GM12878 (cell line): ENCODE data around the gene ICA1L. TPM values are rescaled to one million over a fixed set of nuclear protein-coding genes. Genes with fewer than 3 reads are reported as not detected.
A peak's percentile ranks its signal among the peaks of the same experiment; 100 is the strongest.

Source experiments
- BHLHE40 ChIP-seq, 2 experiments: fragments of 450-650 bp in 1 of 2; IDR thresholded peaks; 2 replicates each; pipeline ENCODE4 v1.6.1; 2011 to 2017; ENCODE audit warnings: low read depth in 2 of 2, borderline replicate concordance in 1 of 2, improper control_type of control experiment in 1 of 2, low read length in 1 of 2, mild to moderate bottlenecking in 1 of 2
- CBFB ChIP-seq: IDR thresholded peaks from 2 replicates; pipeline ENCODE4 v1.6.1; 2016; ENCODE audit warnings: antibody characterized with exemption, low read depth
- CBX3 ChIP-seq: fragments of 200-600 bp; sonication (generic); IDR thresholded peaks from 2 replicates; pipeline ENCODE4 v1.6.1; 2016; ENCODE audit warnings: low read depth, borderline replicate concordance
- CREM ChIP-seq: IDR thresholded peaks from 2 replicates; pipeline ENCODE4 v1.6.1; 2014; ENCODE audit warnings: antibody characterized with exemption, low read depth
- DPF2 ChIP-seq: fragments of 450-650 bp; IDR thresholded peaks from 2 replicates; pipeline ENCODE4 v1.6.1; 2017; ENCODE audit warnings: mild to moderate bottlenecking
- FOXM1 ChIP-seq: IDR thresholded peaks from 2 replicates; pipeline ENCODE4 v1.6.1; 2012; ENCODE audit warnings: low read depth, mild to moderate bottlenecking, inconsistent platforms, low read length, moderate library complexity
- IKZF2 ChIP-seq, 2 experiments: fragments of 450-650 bp; IDR thresholded peaks; 2 replicates each; pipeline ENCODE4 v1.6.1; 2017; ENCODE audit warnings: mild to moderate bottlenecking in 2 of 2, moderate library complexity in 2 of 2
- IRF4 ChIP-seq: IDR thresholded peaks from 2 replicates; pipeline ENCODE4 v1.6.1; 2011; ENCODE audit warnings: low read depth, low read length
- JUNB ChIP-seq: IDR thresholded peaks from 2 replicates; pipeline ENCODE4 v1.6.1; 2016; ENCODE audit warnings: antibody characterized with exemption, mild to moderate bottlenecking
- JUND ChIP-seq: IDR thresholded peaks from 2 replicates; pipeline ENCODE4 v1.6.1; 2012; ENCODE audit warnings: low read depth, mild to moderate bottlenecking, low read length, improper control_type of control experiment, moderate library complexity
- NFIC ChIP-seq: IDR thresholded peaks from 2 replicates; pipeline ENCODE4 v1.6.1; 2012; ENCODE audit warnings: low read depth, mild to moderate bottlenecking, inconsistent platforms, low read length, moderate library complexity
- NFXL1 ChIP-seq: fragments of 450-650 bp; IDR thresholded peaks from 2 replicates; pipeline ENCODE4 v1.6.1; 2017; ENCODE audit warnings: antibody characterized with exemption, mild to moderate bottlenecking, borderline replicate concordance
- POLR2A ChIP-seq: IDR thresholded peaks from 2 replicates; pipeline ENCODE4 v1.6.1; 2011; ENCODE audit warnings: low read depth, mild to moderate bottlenecking, low read length
- POLR2AphosphoS2 ChIP-seq: IDR thresholded peaks from 2 replicates; pipeline ENCODE4 v1.6.1; 2011; ENCODE audit warnings: low read depth, mild to moderate bottlenecking, low read length, improper control_type of control experiment, moderate library complexity
- POU2F2 ChIP-seq: IDR thresholded peaks from 3 replicates; pipeline ENCODE4 v1.6.1; 2011; ENCODE audit warnings: low read depth, mild to moderate bottlenecking, low read length, borderline replicate concordance
- PRDM15 ChIP-seq: fragments of 450-650 bp; formaldehyde crosslinking; IDR thresholded peaks from 2 replicates; pipeline ENCODE4 v1.4.0; 2020; ENCODE audit warnings: mild to moderate bottlenecking, moderate library complexity
- SRF ChIP-seq, 2 experiments: IDR thresholded peaks; 2 replicates each; pipeline ENCODE4 v1.6.1; 2011; ENCODE audit warnings: low read depth in 2 of 2, low read length in 2 of 2, mild to moderate bottlenecking in 1 of 2, moderate library complexity in 1 of 2
- TBL1XR1 ChIP-seq: IDR thresholded peaks from 2 replicates; pipeline ENCODE4 v1.6.1; 2012; ENCODE audit warnings: low read depth, low read length, improper control_type of control experiment
- YY1 ChIP-seq: IDR thresholded peaks from 2 replicates; pipeline ENCODE4 v1.6.1; 2011; ENCODE audit warnings: low read depth, mild to moderate bottlenecking, low read length
- ZBED1 ChIP-seq: IDR thresholded peaks from 2 replicates; pipeline ENCODE4 v1.6.1; 2016; ENCODE audit warnings: borderline replicate concordance
- ZNF207 ChIP-seq: fragments of 450-650 bp; IDR thresholded peaks from 2 replicates; pipeline ENCODE4 v1.6.1; 2014; ENCODE audit warnings: antibody characterized with exemption, mild to moderate bottlenecking, borderline replicate concordance
- polyA plus RNA-seq, 11 experiments: library from polyadenylated mRNA; depleted of rRNA in 4 of 11; unstranded in 6 of 11; stranded (reverse) in 5 of 11; fragments of >200 nt; fragmentation: Nextera tagmentation in 4 of 11; fragmentation: Illumina TruSeq in 1 of 11; extraction: Ambion mirVana in 4 of 11; extraction: Trizol in 1 of 11; gene quantifications; 1 replicate in 1 of 11; 2 replicates in 10 of 11; pipeline versions ENCODE4 v1.2.1 to v1.2.3, GENCODE V29; 2011 to 2016; ENCODE audit warnings: inconsistent platforms in 2 of 11, missing spikeins in 2 of 11, low read depth in 1 of 11
- total RNA-seq, 4 experiments: library from RNA; depleted of rRNA in 3 of 4; stranded (reverse); fragments of >200 nt in 3 of 4; fragmentation: Illumina TruSeq in 1 of 4; extraction: Trizol in 1 of 4; gene quantifications; 2 replicates each; pipeline versions ENCODE4 v1.2.1 to v1.2.3, GENCODE V29; 2013 to 2021
- TF ChIP-seq, protein P1 (sequence below): fragments of 450-650 bp; IDR thresholded peaks from 2 replicates; pipeline ENCODE4 v1.6.1; 2016; ENCODE audit warnings: mild to moderate bottlenecking, moderate library complexity, borderline replicate concordance
- TF ChIP-seq, protein P2 (sequence below): IDR thresholded peaks from 2 replicates; pipeline ENCODE4 v1.6.1; 2011; ENCODE audit warnings: borderline replicate concordance, low read depth, mild to moderate bottlenecking, moderate library complexity, mixed read lengths, low read length; ENCODE audit not compliant: insufficient read depth; ENCODE audit errors: extremely low read length

The ICA1L gene
- total and polyA plus RNA-seq, 10 of the 15 experiments (the other 5 are each of a cell fraction or from before 2014, with no cell fraction given): 0.85 to 7.4 (median 3.6) TPM

DNA sequence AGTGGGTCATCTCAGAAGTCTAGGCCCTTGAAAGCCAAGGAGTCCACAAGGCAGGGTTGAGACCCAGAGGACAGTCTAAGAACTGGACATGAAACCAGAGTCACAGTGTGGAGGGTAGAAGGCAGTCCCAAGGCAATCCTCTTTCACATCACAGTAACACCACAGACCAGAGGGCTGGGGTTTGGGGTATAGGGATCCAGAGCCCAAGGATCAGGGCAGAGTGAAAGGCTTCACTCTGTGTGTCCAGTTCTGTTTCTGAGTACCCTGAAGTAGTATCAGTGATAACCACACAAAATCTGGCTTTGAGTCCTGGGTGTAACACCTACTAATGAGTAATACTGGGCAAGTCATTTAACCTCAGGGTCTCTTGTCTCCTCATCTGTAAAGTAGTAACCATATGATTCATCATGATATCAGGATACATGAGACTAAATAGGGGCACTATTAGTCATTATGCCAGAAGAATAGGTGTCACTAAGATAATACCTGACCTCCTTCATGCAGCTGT is 91.0 kb downstream of the ICA1L start (continued):
- TF ChIP-seq TBL1XR1 (0 out of 2 replicates have a peak, but pooled peaks have one; percentile 25), JUNB (peak; percentile 99), POLR2A (no peak), DPF2 (peak; percentile 56; the same call in 1 of the 2 replicates), YY1 (no peak), IKZF2 (IDR thresholded peaks at IDR 0.05) (peak in 1 of 2 experiments; percentile 70; a peak in 2 of 4 replicates), BHLHE40 (IDR thresholded peaks at IDR 0.05; ENCODE audit: borderline replicate concordance in 1 of 2, low read depth in 2 of 2, low read length in 1 of 2) (peak in 1 of 2 experiments; percentile 43; a peak in 2 of 4 replicates), ZNF207 (no peak), SRF (IDR thresholded peaks at IDR 0.05; ENCODE audit: low read depth in 2 of 2, low read length in 2 of 2) (0 out of 4 replicates have a peak, but pooled peaks of 1 of the 2 experiments have one; percentile 34), CBX3 (no peak), POLR2AphosphoS2 (no peak), ZBED1 (peak; percentile 86), NFIC (peak; percentile 93), JUND (0 out of 2 replicates have a peak, but pooled peaks have one; percentile 8), CBFB (peak; percentile 60; the same call in 1 of the 2 replicates), POU2F2 (no peak), IRF4 (peak; percentile 84), CREM (peak; percentile 72), FOXM1 (peak; percentile 81), NFXL1 (no peak), PRDM15 (CRISPR knock-in tag) (no peak)
- TF ChIP-seq, protein P1, sequence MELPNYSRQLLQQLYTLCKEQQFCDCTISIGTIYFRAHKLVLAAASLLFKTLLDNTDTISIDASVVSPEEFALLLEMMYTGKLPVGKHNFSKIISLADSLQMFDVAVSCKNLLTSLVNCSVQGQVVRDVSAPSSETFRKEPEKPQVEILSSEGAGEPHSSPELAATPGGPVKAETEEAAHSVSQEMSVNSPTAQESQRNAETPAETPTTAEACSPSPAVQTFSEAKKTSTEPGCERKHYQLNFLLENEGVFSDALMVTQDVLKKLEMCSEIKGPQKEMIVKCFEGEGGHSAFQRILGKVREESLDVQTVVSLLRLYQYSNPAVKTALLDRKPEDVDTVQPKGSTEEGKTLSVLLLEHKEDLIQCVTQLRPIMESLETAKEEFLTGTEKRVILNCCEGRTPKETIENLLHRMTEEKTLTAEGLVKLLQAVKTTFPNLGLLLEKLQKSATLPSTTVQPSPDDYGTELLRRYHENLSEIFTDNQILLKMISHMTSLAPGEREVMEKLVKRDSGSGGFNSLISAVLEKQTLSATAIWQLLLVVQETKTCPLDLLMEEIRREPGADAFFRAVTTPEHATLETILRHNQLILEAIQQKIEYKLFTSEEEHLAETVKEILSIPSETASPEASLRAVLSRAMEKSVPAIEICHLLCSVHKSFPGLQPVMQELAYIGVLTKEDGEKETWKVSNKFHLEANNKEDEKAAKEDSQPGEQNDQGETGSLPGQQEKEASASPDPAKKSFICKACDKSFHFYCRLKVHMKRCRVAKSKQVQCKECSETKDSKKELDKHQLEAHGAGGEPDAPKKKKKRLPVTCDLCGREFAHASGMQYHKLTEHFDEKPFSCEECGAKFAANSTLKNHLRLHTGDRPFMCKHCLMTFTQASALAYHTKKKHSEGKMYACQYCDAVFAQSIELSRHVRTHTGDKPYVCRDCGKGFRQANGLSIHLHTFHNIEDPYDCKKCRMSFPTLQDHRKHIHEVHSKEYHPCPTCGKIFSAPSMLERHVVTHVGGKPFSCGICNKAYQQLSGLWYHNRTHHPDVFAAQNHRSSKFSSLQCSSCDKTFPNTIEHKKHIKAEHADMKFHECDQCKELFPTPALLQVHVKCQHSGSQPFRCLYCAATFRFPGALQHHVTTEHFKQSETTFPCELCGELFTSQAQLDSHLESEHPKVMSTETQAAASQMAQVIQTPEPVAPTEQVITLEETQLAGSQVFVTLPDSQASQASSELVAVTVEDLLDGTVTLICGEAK: no peak
- TF ChIP-seq, protein P2, sequence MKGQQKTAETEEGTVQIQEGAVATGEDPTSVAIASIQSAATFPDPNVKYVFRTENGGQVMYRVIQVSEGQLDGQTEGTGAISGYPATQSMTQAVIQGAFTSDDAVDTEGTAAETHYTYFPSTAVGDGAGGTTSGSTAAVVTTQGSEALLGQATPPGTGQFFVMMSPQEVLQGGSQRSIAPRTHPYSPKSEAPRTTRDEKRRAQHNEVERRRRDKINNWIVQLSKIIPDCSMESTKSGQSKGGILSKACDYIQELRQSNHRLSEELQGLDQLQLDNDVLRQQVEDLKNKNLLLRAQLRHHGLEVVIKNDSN: no peak
